Vagina (tissue), 2 donors: ENCODE measurements around the gene EFHC1.

ENCODE experiments used
- CTCF ChIP-seq, 3 experiments: fragments of 450-650 bp in 2 of 3; fragments of 200-600 bp in 1 of 3; sonication (generic) in 1 of 3; IDR thresholded peaks; one replicate each; pipeline ENCODE4 v1.5.1; 2017 to 2019; ENCODE audit warnings: antibody characterized with exemption in 3 of 3, mild to moderate bottlenecking in 2 of 3, moderate library complexity in 2 of 3
- POLR2A ChIP-seq, 2 donors: fragments of 450-650 bp; IDR thresholded peaks; one replicate each; pipeline ENCODE4 v1.6.1; 2017; ENCODE audit warnings: antibody characterized with exemption in 2 of 2, mild to moderate bottlenecking in 2 of 2, moderate library complexity in 2 of 2

DNA sequence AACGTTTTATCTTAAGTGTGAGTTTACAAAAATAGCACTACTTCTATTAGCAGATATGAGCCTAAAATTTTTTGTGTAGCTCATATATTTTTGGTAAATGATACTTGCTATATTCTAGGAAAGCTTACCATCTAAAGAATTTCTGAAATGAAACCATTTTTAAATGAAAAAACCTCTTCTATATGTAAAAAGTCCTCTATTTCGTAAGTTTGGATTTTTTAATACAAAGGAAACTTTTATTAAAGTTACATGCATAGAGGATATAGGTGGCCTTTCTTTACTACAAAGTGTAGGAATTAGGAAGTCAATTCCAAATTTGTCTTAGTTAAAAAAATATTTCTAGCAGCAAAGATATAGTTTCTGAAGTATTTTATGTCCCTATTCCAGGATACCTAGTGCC, 18.8 kb downstream of the EFHC1 start:
- TF ChIP-seq CTCF (IDR thresholded peaks at IDR 0.05) = no peak
- no peak for TF ChIP-seq POLR2A (IDR thresholded peaks at IDR 0.05)
